ENCODE results near the gene CCT2.

The CCT2 gene

DNA sequence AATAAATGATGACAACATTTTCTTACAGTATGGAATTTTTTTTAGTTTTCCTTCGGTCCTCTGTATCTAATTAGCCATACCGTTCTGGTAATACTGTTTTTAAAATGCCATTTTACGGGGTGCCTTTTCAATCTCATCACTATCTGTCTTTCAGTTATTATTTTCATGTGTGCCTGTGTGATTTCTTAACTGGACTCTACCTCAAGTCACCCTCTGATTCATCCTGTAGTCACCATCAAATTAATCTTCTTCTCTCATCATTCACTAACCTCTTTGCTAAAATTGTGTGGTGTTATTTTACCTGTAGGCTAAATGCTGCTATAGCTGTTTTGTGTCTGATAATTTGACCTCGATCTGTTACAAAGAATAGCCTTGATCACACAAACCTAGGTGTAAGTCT lies 16.0 kb upstream of the CCT2 start:
- DNase-seq (ENCODE audit: low spot score), result no peak
- TF ChIP-seq CTCF (IDR thresholded peaks at IDR 0.05), result no peak
- Histone ChIP-seq H3K27ac (no peak overlapping the region), H3K4me3 (no peak overlapping the region)

- DNase-seq (ENCODE audit: low spot score), result no peak
Observed at GRCh38 chr12:69570000-69570516, 15.2 kb upstream of the CCT2 start.

DNA sequence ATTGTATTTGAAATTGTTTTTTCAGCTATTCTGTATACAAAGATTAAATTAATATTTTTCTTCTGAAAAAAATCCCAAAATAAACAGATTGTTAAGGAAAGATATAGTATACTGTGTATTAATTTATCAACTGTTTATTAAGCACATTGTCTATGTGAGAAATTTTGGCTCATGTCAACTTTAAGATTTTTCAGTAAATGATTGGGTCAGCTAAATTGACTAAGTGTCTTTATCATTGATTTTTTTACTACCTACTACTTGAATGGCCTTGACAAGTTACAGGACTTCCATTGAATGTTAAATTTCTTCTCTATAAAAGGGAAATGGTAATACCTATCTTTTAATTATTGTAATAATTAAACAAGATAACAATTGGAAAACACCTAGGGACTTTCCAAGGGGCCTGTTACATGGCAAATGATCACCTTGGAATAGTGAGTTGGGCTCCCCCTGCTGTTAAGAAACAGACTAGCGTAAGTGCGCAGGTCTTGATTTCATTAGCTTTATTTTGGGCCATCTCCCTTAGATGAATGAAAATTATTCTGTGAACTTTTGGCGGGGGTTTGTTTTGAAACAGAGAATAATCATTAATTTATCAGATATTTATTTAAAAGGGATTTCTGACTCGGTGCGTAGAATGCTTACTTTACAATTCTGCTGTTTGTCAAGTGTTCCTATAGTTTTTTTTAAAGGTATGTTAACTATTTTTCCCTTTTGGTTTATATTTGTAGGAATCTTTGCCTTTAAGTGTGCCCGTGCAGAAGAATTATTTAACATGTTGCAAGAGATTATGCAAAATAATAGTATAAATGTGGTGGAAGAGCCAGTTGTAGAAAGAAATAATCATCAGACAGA lies 14.5 kb upstream of the CCT2 start:
- Histone ChIP-seq H3K4me3 (no peak overlapping the region), H3K27ac (no peak overlapping the region)
- TF ChIP-seq CTCF (IDR thresholded peaks at IDR 0.05), result peak; percentile 58
- no peak for DNase-seq (ENCODE audit: low spot score)

More at GRCh38 chr12:69570000-69570516, 15.2 kb upstream of the CCT2 start:
- Histone ChIP-seq H3K4me3 (no peak overlapping the region), H3K27ac (no peak overlapping the region)
- TF ChIP-seq CTCF (IDR thresholded peaks at IDR 0.05), result no peak

- DNase-seq (ENCODE audit: low spot score), result no peak
- TF ChIP-seq CTCF (IDR thresholded peaks at IDR 0.05), result no peak
- H3K4me3 ChIP-seq, result no peak overlapping the region
- no peak overlapping the region for H3K27ac ChIP-seq
Observed at GRCh38 chr12:69575346-69575745, 9.9 kb upstream of the CCT2 start.

DNA sequence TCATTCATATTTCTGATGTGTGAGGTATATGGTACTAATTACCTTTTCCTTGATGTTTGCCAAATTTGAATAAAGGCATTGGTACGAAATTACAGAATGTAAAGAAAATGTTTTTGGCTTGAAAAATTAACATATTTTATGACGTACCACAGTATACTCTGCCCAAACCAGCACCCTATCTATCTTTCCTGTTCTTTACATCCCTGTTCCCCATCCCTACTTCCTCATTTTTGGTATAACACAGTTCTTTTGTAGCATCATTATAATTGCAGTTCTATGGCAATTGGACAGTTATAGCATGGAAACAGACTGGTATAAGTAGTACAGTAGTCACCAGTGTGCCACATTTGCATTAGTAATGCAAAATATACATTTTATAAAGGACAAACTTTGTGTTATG lies 7.0 kb upstream of the CCT2 start:
- Histone ChIP-seq H3K27ac (no peak overlapping the region), H3K4me3 (no peak overlapping the region)
- no peak for DNase-seq (ENCODE audit: low spot score)
- no peak for TF ChIP-seq CTCF (IDR thresholded peaks at IDR 0.05)

DNA sequence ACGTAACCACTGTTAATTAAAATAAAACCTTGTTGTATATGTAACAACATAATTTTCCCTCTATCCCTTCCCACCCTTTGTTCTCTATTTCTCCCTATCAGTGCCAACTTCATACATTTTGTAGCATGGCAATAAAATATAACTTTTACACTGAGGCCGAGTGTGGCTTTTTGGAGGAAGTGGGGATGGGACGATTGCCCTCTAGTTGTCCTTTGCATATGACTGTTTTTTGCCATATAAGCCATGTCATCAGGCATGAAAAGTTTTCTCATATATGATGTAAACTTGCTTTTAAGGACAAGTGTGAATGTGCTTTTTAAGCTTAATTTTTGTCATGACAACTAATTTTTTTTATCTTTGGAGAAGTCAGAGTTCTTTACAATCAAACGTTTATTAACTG lies 6.2 kb upstream of the CCT2 start:
- DNase-seq (ENCODE audit: low spot score), result no peak
- no peak for TF ChIP-seq CTCF (IDR thresholded peaks at IDR 0.05)
- no peak overlapping the region for H3K27ac ChIP-seq
- no peak overlapping the region for H3K4me3 ChIP-seq

DNA sequence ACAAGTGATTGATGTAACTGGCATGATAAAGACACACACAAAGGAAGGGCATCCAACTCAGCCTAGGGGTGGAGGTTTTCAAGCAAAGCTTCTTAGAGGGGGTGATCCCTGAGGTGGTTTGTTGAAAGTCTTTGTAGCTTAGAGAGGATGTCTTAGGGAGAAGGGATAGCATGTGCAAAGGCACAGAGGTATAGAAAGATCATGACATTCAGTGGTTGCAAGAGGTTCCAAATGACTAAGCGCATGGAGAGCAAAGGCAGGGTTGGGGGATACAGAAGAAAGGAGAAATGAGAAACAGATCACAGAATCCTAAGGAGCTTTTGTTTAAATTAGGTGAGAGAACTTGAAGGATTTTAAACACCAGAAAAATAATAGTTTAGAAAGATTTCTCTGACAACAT lies 5.2 kb upstream of the CCT2 start:
- no peak for DNase-seq (ENCODE audit: low spot score)
- no peak for TF ChIP-seq CTCF (IDR thresholded peaks at IDR 0.05)
- H3K4me3 ChIP-seq, result no peak overlapping the region
- H3K27ac ChIP-seq, result no peak overlapping the region
